ENCODE measurements around the gene RIN2.

GRCh38 chr20:19729672-19730071 lies 28.4 kb upstream of the RIN2 start:
- TF ChIP-seq CTCF (IDR thresholded peaks at IDR 0.05): no peak
- no peak for TF ChIP-seq POLR2A (IDR thresholded peaks at IDR 0.05)

Measured in thyroid gland (tissue), 4 donors.